Measurements from ENCODE around the gene CFAP68. TPM values are rescaled to one million over a fixed set of nuclear protein-coding genes. Genes with fewer than 3 reads are reported as not detected.

The CFAP68 gene
- total and polyA plus RNA-seq, 10 of the 15 experiments (the other 5 are each of a cell fraction or from before 2014, with no cell fraction given), result 35.7 to 84.4 (median 64.1) TPM

DNA sequence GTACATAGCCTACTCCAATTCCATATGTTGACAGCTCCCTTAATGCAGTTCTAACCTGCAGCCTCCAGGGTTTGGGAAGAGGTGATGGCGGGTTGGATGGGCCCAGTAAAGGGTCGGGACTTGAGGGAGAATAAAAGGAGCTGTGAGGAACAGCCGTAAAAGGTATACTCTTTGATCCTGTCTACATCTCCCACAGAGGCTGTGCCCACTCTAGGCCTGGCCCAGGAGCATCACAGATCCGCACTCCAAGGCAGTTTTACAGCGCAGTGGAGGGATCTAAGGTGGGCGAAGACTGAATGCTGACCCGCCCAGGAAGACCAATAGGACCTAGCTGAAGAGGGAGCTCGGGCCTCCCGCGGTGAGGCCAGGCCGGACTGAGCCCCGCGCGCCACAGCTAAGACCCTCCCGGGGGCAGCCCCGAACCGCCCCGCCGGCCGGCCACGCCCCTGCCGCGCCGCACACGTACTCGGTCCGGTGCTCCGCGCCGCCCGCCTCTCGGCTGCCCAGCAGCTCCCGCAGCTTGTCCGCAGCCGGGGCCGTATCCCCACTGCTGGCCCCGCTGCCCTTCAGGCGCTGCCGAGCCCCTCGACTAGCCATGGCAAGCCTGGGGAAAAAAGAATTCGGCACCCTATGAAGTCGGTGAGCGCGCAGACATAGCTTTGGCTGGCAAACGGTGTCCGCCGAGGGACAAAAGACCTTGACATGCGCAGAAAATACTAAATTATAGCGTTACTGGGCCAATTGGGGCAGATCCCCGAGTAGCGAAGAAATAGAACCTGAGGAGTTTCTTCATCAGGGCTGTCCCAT, 8.3 kb upstream of the CFAP68 start, which contains the start of gene ALG9 (continued):
- TF ChIP-seq, protein P1, sequence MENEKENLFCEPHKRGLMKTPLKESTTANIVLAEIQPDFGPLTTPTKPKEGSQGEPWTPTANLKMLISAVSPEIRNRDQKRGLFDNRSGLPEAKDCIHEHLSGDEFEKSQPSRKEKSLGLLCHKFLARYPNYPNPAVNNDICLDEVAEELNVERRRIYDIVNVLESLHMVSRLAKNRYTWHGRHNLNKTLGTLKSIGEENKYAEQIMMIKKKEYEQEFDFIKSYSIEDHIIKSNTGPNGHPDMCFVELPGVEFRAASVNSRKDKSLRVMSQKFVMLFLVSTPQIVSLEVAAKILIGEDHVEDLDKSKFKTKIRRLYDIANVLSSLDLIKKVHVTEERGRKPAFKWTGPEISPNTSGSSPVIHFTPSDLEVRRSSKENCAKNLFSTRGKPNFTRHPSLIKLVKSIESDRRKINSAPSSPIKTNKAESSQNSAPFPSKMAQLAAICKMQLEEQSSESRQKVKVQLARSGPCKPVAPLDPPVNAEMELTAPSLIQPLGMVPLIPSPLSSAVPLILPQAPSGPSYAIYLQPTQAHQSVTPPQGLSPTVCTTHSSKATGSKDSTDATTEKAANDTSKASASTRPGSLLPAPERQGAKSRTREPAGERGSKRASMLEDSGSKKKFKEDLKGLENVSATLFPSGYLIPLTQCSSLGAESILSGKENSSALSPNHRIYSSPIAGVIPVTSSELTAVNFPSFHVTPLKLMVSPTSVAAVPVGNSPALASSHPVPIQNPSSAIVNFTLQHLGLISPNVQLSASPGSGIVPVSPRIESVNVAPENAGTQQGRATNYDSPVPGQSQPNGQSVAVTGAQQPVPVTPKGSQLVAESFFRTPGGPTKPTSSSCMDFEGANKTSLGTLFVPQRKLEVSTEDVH (IDR thresholded peaks at IDR 0.05; ENCODE audit: low read depth, partially characterized antibody), result no peak
- TF ChIP-seq TARDBP (IDR thresholded peaks at IDR 0.05; ENCODE audit: borderline replicate concordance) (no peak), BMI1 (IDR thresholded peaks at IDR 0.05; ENCODE audit: borderline replicate concordance) (no peak), RAD51 (IDR thresholded peaks at IDR 0.05) (no peak), NFYA (IDR thresholded peaks at IDR 0.05; ENCODE audit: borderline replicate concordance, low read depth, low read length) (no peak), NRF1 (conservative IDR thresholded peaks at IDR 0.05; ENCODE audit: low read depth, low read length) (no peak), RUNX3 (IDR thresholded peaks at IDR 0.05; ENCODE audit: low read length) (peak; percentile 2; the same call in 1 of the 2 replicates), CUX1 (IDR thresholded peaks at IDR 0.05; ENCODE audit: insufficient replicate concordance, low read depth, low read length) (no peak), NFYB (IDR thresholded peaks at IDR 0.05; ENCODE audit: insufficient read depth, low read depth, low read length) (peak; percentile 51; the same call in 1 of the 2 replicates), RB1 (IDR thresholded peaks at IDR 0.05; ENCODE audit: borderline replicate concordance) (peak; percentile 96), IRF4 (IDR thresholded peaks at IDR 0.05; ENCODE audit: low read depth, low read length) (no peak), ZNF207 (IDR thresholded peaks at IDR 0.05; ENCODE audit: borderline replicate concordance) (peak; percentile 90; the same call in 1 of the 2 replicates), SP1 (IDR thresholded peaks at IDR 0.05; ENCODE audit: low read depth, low read length) (no peak), GABPA (IDR thresholded peaks at IDR 0.05; ENCODE audit: low read depth) (no peak), JUNB (IDR thresholded peaks at IDR 0.05) (no peak), NBN (IDR thresholded peaks at IDR 0.05) (0 out of 2 replicates have a peak, but pooled peaks have one; percentile 21), RELA (IDR thresholded peaks at IDR 0.05; ENCODE audit: borderline replicate concordance, partially characterized antibody) (peak; percentile 75), HCFC1 (IDR thresholded peaks at IDR 0.05; ENCODE audit: low read length) (peak; percentile 58), RAD21 (IDR thresholded peaks at IDR 0.05; ENCODE audit: insufficient read depth, low read depth, low read length) (no peak)
- TF ChIP-seq, protein P2, sequence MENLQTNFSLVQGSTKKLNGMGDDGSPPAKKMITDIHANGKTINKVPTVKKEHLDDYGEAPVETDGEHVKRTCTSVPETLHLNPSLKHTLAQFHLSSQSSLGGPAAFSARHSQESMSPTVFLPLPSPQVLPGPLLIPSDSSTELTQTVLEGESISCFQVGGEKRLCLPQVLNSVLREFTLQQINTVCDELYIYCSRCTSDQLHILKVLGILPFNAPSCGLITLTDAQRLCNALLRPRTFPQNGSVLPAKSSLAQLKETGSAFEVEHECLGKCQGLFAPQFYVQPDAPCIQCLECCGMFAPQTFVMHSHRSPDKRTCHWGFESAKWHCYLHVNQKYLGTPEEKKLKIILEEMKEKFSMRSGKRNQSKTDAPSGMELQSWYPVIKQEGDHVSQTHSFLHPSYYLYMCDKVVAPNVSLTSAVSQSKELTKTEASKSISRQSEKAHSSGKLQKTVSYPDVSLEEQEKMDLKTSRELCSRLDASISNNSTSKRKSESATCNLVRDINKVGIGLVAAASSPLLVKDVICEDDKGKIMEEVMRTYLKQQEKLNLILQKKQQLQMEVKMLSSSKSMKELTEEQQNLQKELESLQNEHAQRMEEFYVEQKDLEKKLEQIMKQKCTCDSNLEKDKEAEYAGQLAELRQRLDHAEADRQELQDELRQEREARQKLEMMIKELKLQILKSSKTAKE (IDR thresholded peaks at IDR 0.05; ENCODE audit: low read depth, poor library complexity, severe bottlenecking), result no peak
